Suprapubic skin (tissue), 3 donors: ENCODE results near the gene FRAS1.

Source experiments
- EP300 ChIP-seq: sonication (generic); formaldehyde crosslinking; IDR thresholded peaks from one replicate; pipeline ENCODE4 v1.6.1; 2017; ENCODE audit warnings: antibody characterized with exemption
- POLR2A ChIP-seq, 2 donors: fragments of 450-650 bp; IDR thresholded peaks; one replicate each; pipeline ENCODE4 v1.6.1; 2017; ENCODE audit warnings: antibody characterized with exemption in 2 of 2, mild to moderate bottlenecking in 2 of 2, moderate library complexity in 2 of 2
- TF ChIP-seq, protein P1 (sequence below), 2 donors: fragments of 200-600 bp in 1 of 2; fragments of 450-650 bp in 1 of 2; sonication (generic) in 1 of 2; IDR thresholded peaks; one replicate each; pipeline ENCODE4 v1.5.1; 2016 to 2019; ENCODE audit warnings: antibody characterized with exemption in 2 of 2, mild to moderate bottlenecking in 1 of 2, moderate library complexity in 1 of 2

DNA sequence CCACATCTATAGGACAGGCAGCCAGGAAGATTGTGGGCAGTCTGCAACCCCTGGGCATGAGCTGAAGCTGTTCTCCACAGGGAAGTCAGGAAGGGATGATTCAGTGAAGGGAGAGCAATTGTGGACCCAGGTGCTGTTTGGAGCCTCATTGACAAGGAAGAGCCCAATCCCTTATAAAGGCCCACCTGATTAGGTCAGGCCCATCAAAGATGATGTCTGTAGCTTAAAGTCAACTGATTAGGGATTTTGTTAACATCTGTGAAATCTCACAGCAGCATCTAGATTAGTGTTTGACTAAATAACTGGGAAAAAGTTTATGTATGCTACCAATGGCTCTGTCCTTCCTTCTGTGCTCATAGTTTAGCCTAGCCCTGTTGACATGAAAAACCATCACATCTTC lies 127.5 kb downstream of the FRAS1 start:
- TF ChIP-seq, protein P1, sequence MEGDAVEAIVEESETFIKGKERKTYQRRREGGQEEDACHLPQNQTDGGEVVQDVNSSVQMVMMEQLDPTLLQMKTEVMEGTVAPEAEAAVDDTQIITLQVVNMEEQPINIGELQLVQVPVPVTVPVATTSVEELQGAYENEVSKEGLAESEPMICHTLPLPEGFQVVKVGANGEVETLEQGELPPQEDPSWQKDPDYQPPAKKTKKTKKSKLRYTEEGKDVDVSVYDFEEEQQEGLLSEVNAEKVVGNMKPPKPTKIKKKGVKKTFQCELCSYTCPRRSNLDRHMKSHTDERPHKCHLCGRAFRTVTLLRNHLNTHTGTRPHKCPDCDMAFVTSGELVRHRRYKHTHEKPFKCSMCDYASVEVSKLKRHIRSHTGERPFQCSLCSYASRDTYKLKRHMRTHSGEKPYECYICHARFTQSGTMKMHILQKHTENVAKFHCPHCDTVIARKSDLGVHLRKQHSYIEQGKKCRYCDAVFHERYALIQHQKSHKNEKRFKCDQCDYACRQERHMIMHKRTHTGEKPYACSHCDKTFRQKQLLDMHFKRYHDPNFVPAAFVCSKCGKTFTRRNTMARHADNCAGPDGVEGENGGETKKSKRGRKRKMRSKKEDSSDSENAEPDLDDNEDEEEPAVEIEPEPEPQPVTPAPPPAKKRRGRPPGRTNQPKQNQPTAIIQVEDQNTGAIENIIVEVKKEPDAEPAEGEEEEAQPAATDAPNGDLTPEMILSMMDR (IDR thresholded peaks at IDR 0.05) = no peak
- TF ChIP-seq EP300 (no peak), POLR2A (IDR thresholded peaks at IDR 0.05) (no peak)
